Fibroblast of lung (primary cell): ENCODE measurements around the gene ZSCAN30. TPM values are rescaled to one million over a fixed set of nuclear protein-coding genes. Genes with fewer than 3 reads are reported as not detected.

ENCODE experiments used
- DNase-seq, 2 donors: peaks; one replicate each; pipeline versions ENCODE4 v3.0.0 to v3.0.0-alpha.2; 2010; ENCODE audit warnings: low read depth in 2 of 2
- H2AFZ ChIP-seq: 2 replicates; pipeline ENCODE4 v1.5.1; 2012; ENCODE audit warnings: low read length, control low read depth, inconsistent platforms
- H3K27ac ChIP-seq: 2 replicates; pipeline ENCODE4 v1.5.1; 2011; ENCODE audit warnings: low read length, control low read depth; ENCODE audit not compliant: insufficient read depth
- H3K27me3 ChIP-seq: 2 replicates; pipeline ENCODE4 v1.5.1; 2011; ENCODE audit warnings: mild to moderate bottlenecking, low read length; ENCODE audit not compliant: control insufficient read depth, insufficient read depth
- H3K36me3 ChIP-seq: 2 replicates; pipeline ENCODE4 v1.5.1; 2011; ENCODE audit warnings: low read length; ENCODE audit not compliant: control insufficient read depth, insufficient read depth
- H3K4me1 ChIP-seq: 2 replicates; pipeline ENCODE4 v1.5.1; 2011; ENCODE audit warnings: low read length; ENCODE audit not compliant: control insufficient read depth, insufficient read depth; ENCODE audit errors: extremely low read depth
- H3K4me2 ChIP-seq: 2 replicates; pipeline ENCODE4 v1.5.1; 2011; ENCODE audit warnings: low read length, control low read depth; ENCODE audit not compliant: insufficient read depth; ENCODE audit errors: extremely low read depth
- H3K4me3 ChIP-seq, 4 experiments: fragments of 200-600 bp in 1 of 4; sonication (generic) in 1 of 4; replicated peaks in 1 of 4; 2 replicates each; pipeline ENCODE4 v1.5.1; 2011 to 2016; ENCODE audit warnings: low read length in 4 of 4, low read depth in 3 of 4, mild to moderate bottlenecking in 3 of 4, control low read depth in 2 of 4, inconsistent platforms in 1 of 4, mixed read lengths in 1 of 4; ENCODE audit not compliant: insufficient read depth in 1 of 4; ENCODE audit errors: control extremely low read depth in 1 of 4
- H3K79me2 ChIP-seq: 2 replicates; pipeline ENCODE4 v1.5.1; 2012; ENCODE audit warnings: mild to moderate bottlenecking, low read length, inconsistent platforms; ENCODE audit not compliant: control insufficient read depth, insufficient read depth
- H3K9ac ChIP-seq: 2 replicates; pipeline ENCODE4 v1.5.1; 2011; ENCODE audit warnings: mild to moderate bottlenecking, low read length, control low read depth; ENCODE audit not compliant: insufficient read depth
- H3K9me3 ChIP-seq: 2 replicates; pipeline ENCODE4 v1.5.1; 2012; ENCODE audit warnings: low read depth, low read length; ENCODE audit not compliant: control insufficient read depth, insufficient read depth
- H4K20me1 ChIP-seq: 2 replicates; pipeline ENCODE4 v1.5.1; 2011; ENCODE audit warnings: low read length; ENCODE audit not compliant: control insufficient read depth, insufficient read depth; ENCODE audit errors: extremely low read depth
- EZH2 ChIP-seq: IDR thresholded peaks from 2 replicates; pipeline ENCODE4 v1.5.1; 2012; ENCODE audit warnings: low read length, control low read depth, mild to moderate bottlenecking; ENCODE audit errors: missing control alignments
- polyA plus RNA-seq, 2 donors: library from polyadenylated mRNA; depleted of rRNA in 1 of 2; stranded (reverse) in 1 of 2; unstranded in 1 of 2; fragments of >200 nt; gene quantifications; 2 replicates each; pipeline ENCODE4 v1.2.1, GENCODE V29; 2011 to 2012; ENCODE audit warnings: missing spikeins in 1 of 2
- total RNA-seq: library from RNA; depleted of rRNA; stranded (reverse); fragments of >200 nt; gene quantifications from 2 replicates; pipeline ENCODE4 v1.2.1, GENCODE V29; 2014
- TF ChIP-seq, protein P1 (sequence below), 2 donors: IDR thresholded peaks in 1 of 2; conservative IDR thresholded peaks in 1 of 2; 1 replicate in 1 of 2; 2 replicates in 1 of 2; pipeline ENCODE4 v1.5.1; 2011 to 2012; ENCODE audit warnings: low read length in 2 of 2, control low read depth in 1 of 2, inconsistent platforms in 1 of 2, low read depth in 1 of 2, mild to moderate bottlenecking in 1 of 2

ZSCAN30 gene
- total and polyA plus RNA-seq, 2 donors (not counting 1 experiment from before 2014, with no cell fraction given): 12.9 to 29.2 TPM

DNA sequence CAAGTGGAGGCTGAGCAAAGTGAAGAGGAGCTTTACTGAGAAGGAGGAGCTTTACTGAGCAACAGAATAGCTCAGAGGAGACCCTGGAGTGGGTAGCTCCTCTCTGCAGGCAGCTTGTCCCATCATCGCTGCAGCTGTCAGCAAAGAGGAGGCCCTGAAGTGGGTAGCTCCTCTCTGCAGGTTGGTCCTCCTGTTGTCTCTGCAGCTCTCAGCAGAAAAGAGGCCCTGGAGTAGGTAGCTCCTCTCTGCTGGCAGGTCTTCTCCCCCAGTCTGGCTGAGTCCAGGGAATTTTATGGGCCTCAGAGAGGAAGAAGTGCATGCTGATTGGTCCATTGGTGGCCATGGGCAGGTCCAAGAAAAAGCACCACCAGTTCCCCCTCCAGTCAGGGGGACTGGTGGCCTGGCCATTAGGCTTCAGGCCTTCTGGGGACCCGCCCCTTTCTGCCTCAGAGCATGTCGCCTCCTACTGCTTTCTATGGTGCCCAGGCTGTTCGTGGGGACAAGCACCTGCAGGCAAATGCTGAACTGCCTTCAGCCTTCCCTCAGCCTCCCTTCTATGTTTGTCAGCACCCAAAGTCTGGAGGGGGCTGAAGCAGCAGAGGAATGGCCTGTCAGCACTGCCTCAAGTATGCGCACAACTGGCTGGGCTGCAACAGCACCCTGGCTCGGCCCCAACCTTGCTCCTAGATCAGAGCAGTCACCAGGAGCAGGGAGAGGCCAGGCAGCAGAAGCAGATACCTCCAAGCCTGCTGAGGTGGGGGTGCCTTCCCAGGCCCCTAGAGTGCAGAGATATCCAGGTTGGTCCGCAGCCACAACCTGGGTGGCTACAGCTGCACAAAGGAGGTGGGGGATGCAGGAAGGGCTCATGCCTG is 5.9 kb downstream of the ZSCAN30 start:
- H3K4me3 ChIP-seq: no peak overlapping the region
- H3K4me1 ChIP-seq: peaks cover 3% of the 10 kb centered on the region
- H3K9ac ChIP-seq: no peak overlapping the region
- no peak overlapping the region for H3K27ac ChIP-seq
- no peak overlapping the region for H2AFZ ChIP-seq
- H3K4me2 ChIP-seq: no peak overlapping the region
- no peaks in the 10 kb centered on the region for H3K27me3 ChIP-seq
- H3K79me2 ChIP-seq: peaks cover 25% of the 10 kb centered on the region
- no peaks in the 10 kb centered on the region for H4K20me1 ChIP-seq
- DNase-seq: no peak
- H3K36me3 ChIP-seq: peaks cover 2% of the 10 kb centered on the region
- H3K9me3 ChIP-seq: no peaks in the 10 kb centered on the region
- TF ChIP-seq EZH2: no peak
- TF ChIP-seq, protein P1, sequence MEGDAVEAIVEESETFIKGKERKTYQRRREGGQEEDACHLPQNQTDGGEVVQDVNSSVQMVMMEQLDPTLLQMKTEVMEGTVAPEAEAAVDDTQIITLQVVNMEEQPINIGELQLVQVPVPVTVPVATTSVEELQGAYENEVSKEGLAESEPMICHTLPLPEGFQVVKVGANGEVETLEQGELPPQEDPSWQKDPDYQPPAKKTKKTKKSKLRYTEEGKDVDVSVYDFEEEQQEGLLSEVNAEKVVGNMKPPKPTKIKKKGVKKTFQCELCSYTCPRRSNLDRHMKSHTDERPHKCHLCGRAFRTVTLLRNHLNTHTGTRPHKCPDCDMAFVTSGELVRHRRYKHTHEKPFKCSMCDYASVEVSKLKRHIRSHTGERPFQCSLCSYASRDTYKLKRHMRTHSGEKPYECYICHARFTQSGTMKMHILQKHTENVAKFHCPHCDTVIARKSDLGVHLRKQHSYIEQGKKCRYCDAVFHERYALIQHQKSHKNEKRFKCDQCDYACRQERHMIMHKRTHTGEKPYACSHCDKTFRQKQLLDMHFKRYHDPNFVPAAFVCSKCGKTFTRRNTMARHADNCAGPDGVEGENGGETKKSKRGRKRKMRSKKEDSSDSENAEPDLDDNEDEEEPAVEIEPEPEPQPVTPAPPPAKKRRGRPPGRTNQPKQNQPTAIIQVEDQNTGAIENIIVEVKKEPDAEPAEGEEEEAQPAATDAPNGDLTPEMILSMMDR (conservative IDR thresholded peaks at IDR 0.05 in 1 of 2, IDR thresholded peaks at IDR 0.05 in 1 of 2; ENCODE audit: low read depth in 1 of 2, low read length in 2 of 2): no peak

DNA sequence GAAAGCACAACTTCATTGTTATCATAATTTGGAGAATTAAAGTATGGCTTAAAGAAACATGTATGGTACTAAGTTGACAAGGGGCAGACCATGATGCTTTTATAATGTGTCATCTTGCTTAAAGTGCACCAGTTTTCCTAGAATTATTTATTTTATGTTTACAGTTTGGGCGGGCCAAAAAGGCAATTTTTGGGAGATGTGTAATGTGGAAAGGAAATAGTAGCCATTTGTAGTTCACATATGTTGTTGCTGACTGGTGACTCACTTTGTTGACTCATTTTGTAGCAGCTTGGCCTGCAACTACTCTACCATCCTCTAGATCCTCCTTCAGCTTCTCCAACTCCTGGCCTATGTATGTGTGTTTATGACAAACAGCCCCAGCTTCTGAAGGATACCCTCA is 7.7 kb downstream of the ZSCAN30 start:
- TF ChIP-seq, protein P1 (conservative IDR thresholded peaks at IDR 0.05 in 1 of 2, IDR thresholded peaks at IDR 0.05 in 1 of 2; ENCODE audit: low read depth in 1 of 2, low read length in 2 of 2): no peak
- TF ChIP-seq EZH2: no peak
- Histone ChIP-seq H3K4me3 (no peak overlapping the region), H3K79me2 (peaks cover 19% of the 10 kb centered on the region), H3K27ac (peak overlapping the region; percentile 15), H3K27me3 (no peaks in the 10 kb centered on the region), H3K9ac (no peak overlapping the region), H2AFZ (no peak overlapping the region), H3K36me3 (peaks cover 2% of the 10 kb centered on the region), H3K4me1 (peaks cover 3% of the 10 kb centered on the region), H4K20me1 (no peaks in the 10 kb centered on the region), H3K9me3 (no peaks in the 10 kb centered on the region), H3K4me2 (no peak overlapping the region)
- peak; percentile 85 to 88 for DNase-seq

GRCh38 chr18:35278969-35279368 is 11.1 kb downstream of the ZSCAN30 start:
- Histone ChIP-seq H4K20me1 (no peaks in the 10 kb centered on the region), H3K9ac (no peak overlapping the region), H3K79me2 (peaks cover 8% of the 10 kb centered on the region), H3K27me3 (no peaks in the 10 kb centered on the region), H2AFZ (no peak overlapping the region), H3K4me1 (peaks cover 3% of the 10 kb centered on the region), H3K36me3 (peaks cover 2% of the 10 kb centered on the region), H3K27ac (no peak overlapping the region), H3K4me3 (no peak overlapping the region), H3K9me3 (no peaks in the 10 kb centered on the region), H3K4me2 (no peak overlapping the region)
- no peak for TF ChIP-seq EZH2
- TF ChIP-seq, protein P1 (conservative IDR thresholded peaks at IDR 0.05 in 1 of 2, IDR thresholded peaks at IDR 0.05 in 1 of 2; ENCODE audit: low read depth in 1 of 2, low read length in 2 of 2): no peak
- no peak for DNase-seq
